ENCODE measurements around the gene DTNBP1. TPM values are rescaled to one million over a fixed set of nuclear protein-coding genes. Genes with fewer than 3 reads are reported as not detected.

DTNBP1 gene
- total RNA-seq, 1 experiment from 2014 or later, result 10.3 TPM

- no peak for DNase-seq
Observed at GRCh38 chr6:15511248-15512125, 151.3 kb downstream of the DTNBP1 start.

GRCh38 chr6:15510536-15511247 lies 152.1 kb downstream of the DTNBP1 start:
- Histone ChIP-seq H3K27me3 (no peaks in the 10 kb centered on the region), H3K36me3 (no peaks in the 10 kb centered on the region), H3K9me3 (no peaks in the 10 kb centered on the region), H3K4me3 (no peak overlapping the region)
- no peak for DNase-seq

More at GRCh38 chr6:15511248-15512125, 151.3 kb downstream of the DTNBP1 start:
- no peaks in the 10 kb centered on the region for H3K36me3 ChIP-seq
- H3K4me3 ChIP-seq, result no peak overlapping the region
- H3K9me3 ChIP-seq, result no peaks in the 10 kb centered on the region
- H3K27me3 ChIP-seq, result no peaks in the 10 kb centered on the region

- Histone ChIP-seq H3K4me3 (no peak overlapping the region), H3K27me3 (no peaks in the 10 kb centered on the region), H3K36me3 (no peaks in the 10 kb centered on the region), H3K9me3 (no peaks in the 10 kb centered on the region)
- no peak for DNase-seq
Observed at GRCh38 chr6:15510121-15510520, 152.7 kb downstream of the DTNBP1 start.

- DNase-seq, result no peak
- no peaks in the 10 kb centered on the region for H3K27me3 ChIP-seq
Observed at GRCh38 chr6:15509335-15509933, 153.4 kb downstream of the DTNBP1 start.

GRCh38 chr6:15508931-15509330 lies 153.9 kb downstream of the DTNBP1 start:
- Histone ChIP-seq H3K27me3 (no peaks in the 10 kb centered on the region), H3K4me3 (no peak overlapping the region), H3K9me3 (no peaks in the 10 kb centered on the region), H3K36me3 (no peaks in the 10 kb centered on the region)
- no peak for DNase-seq

More at GRCh38 chr6:15509335-15509933, 153.4 kb downstream of the DTNBP1 start:
- H3K4me3 ChIP-seq, result no peak overlapping the region
- H3K36me3 ChIP-seq, result no peaks in the 10 kb centered on the region
- H3K9me3 ChIP-seq, result no peaks in the 10 kb centered on the region

GRCh38 chr6:15508441-15508871 lies 154.4 kb downstream of the DTNBP1 start:
- no peaks in the 10 kb centered on the region for H3K27me3 ChIP-seq
- DNase-seq, result no peak
- H3K9me3 ChIP-seq, result no peaks in the 10 kb centered on the region
- H3K4me3 ChIP-seq, result no peak overlapping the region
- H3K36me3 ChIP-seq, result no peaks in the 10 kb centered on the region

GRCh38 chr6:15507746-15508145 lies 155.1 kb downstream of the DTNBP1 start:
- Histone ChIP-seq H3K36me3 (no peaks in the 10 kb centered on the region), H3K27me3 (no peaks in the 10 kb centered on the region), H3K4me3 (no peak overlapping the region), H3K9me3 (no peaks in the 10 kb centered on the region)
- peak; percentile 32 for DNase-seq

GRCh38 chr6:15507221-15507620 lies 155.6 kb downstream of the DTNBP1 start:
- Histone ChIP-seq H3K36me3 (no peaks in the 10 kb centered on the region), H3K27me3 (no peaks in the 10 kb centered on the region), H3K4me3 (no peak overlapping the region), H3K9me3 (no peaks in the 10 kb centered on the region)
- DNase-seq, result no peak

- no peaks in the 10 kb centered on the region for H3K27me3 ChIP-seq
- H3K4me3 ChIP-seq, result no peak overlapping the region
- no peaks in the 10 kb centered on the region for H3K9me3 ChIP-seq
- no peaks in the 10 kb centered on the region for H3K36me3 ChIP-seq
- DNase-seq, result no peak
Observed at GRCh38 chr6:15506066-15506465, 156.8 kb downstream of the DTNBP1 start.

GRCh38 chr6:15505463-15505918 lies 157.3 kb downstream of the DTNBP1 start:
- Histone ChIP-seq H3K36me3 (no peaks in the 10 kb centered on the region), H3K4me3 (no peak overlapping the region), H3K27me3 (no peaks in the 10 kb centered on the region), H3K9me3 (no peaks in the 10 kb centered on the region)
- no peak for DNase-seq

- Histone ChIP-seq H3K36me3 (no peaks in the 10 kb centered on the region), H3K27me3 (no peaks in the 10 kb centered on the region), H3K4me3 (no peak overlapping the region), H3K9me3 (no peaks in the 10 kb centered on the region)
- peak; percentile 84 for DNase-seq
Observed at GRCh38 chr6:15504581-15505350, 158.1 kb downstream of the DTNBP1 start.

- Histone ChIP-seq H3K36me3 (no peaks in the 10 kb centered on the region), H3K27me3 (no peaks in the 10 kb centered on the region), H3K4me3 (no peak overlapping the region), H3K9me3 (no peaks in the 10 kb centered on the region)
- DNase-seq, result no peak
Observed at GRCh38 chr6:15504040-15504495, 158.8 kb downstream of the DTNBP1 start.

- no peak overlapping the region for H3K4me3 ChIP-seq
- H3K36me3 ChIP-seq, result no peaks in the 10 kb centered on the region
- no peaks in the 10 kb centered on the region for H3K9me3 ChIP-seq
- no peaks in the 10 kb centered on the region for H3K27me3 ChIP-seq
- DNase-seq, result no peak
Observed at GRCh38 chr6:15503346-15503680, 159.5 kb downstream of the DTNBP1 start.

GRCh38 chr6:15502446-15503345 lies 160.1 kb downstream of the DTNBP1 start:
- no peak for DNase-seq
- Histone ChIP-seq H3K4me3 (no peak overlapping the region), H3K36me3 (no peaks in the 10 kb centered on the region), H3K9me3 (no peaks in the 10 kb centered on the region), H3K27me3 (no peaks in the 10 kb centered on the region)

- H3K9me3 ChIP-seq, result no peaks in the 10 kb centered on the region
- H3K4me3 ChIP-seq, result no peak overlapping the region
- DNase-seq, result peak; percentile 73
- no peaks in the 10 kb centered on the region for H3K36me3 ChIP-seq
- H3K27me3 ChIP-seq, result no peaks in the 10 kb centered on the region
Observed at GRCh38 chr6:15501826-15502445, 160.9 kb downstream of the DTNBP1 start.
